GF-D8 (cell line): Measurements from ENCODE around the gene THSD4.
"Not testable (repeated sequence)": the region's sequence is repeated elsewhere in the genome, so short reads cannot be mapped to it uniquely, and the experiment has no call there.

Source experiments
- DNase-seq: peaks from one replicate; lab custom pipeline; 2025; lab: John Stamatoyannopoulos, UW

The THSD4 gene

GRCh38 chr15:71384501-71384900 lies 269.2 kb downstream of the THSD4 start:
- no peak for DNase-seq

GRCh38 chr15:71385026-71385425 lies 269.8 kb downstream of the THSD4 start:
- no peak for DNase-seq

GRCh38 chr15:71385457-71385856 lies 270.2 kb downstream of the THSD4 start:
- DNase-seq = no peak

GRCh38 chr15:71386005-71386404 lies 270.7 kb downstream of the THSD4 start:
- DNase-seq = no peak

- no peak for DNase-seq
These were observed 271.4 kb downstream of the THSD4 start for GRCh38 chr15:71386448-71387236.

- no peak for DNase-seq
These were observed 272.5 kb downstream of the THSD4 start for GRCh38 chr15:71387810-71388209.

- no peak for DNase-seq
These were observed 274.8 kb downstream of the THSD4 start for GRCh38 chr15:71390096-71390495.

GRCh38 chr15:71391421-71392088 lies 276.3 kb downstream of the THSD4 start:
- no peak for DNase-seq

GRCh38 chr15:71392861-71393283 lies 277.6 kb downstream of the THSD4 start:
- DNase-seq = no peak

- DNase-seq = no peak
These were observed 278.1 kb downstream of the THSD4 start for GRCh38 chr15:71393383-71393782.

- DNase-seq = no peak
These were observed 281.4 kb downstream of the THSD4 start for GRCh38 chr15:71396536-71397125.

- DNase-seq = no peak
These were observed 282.1 kb downstream of the THSD4 start for GRCh38 chr15:71397377-71397776.

- DNase-seq = no peak
These were observed 285.0 kb downstream of the THSD4 start for GRCh38 chr15:71400294-71400693.

- DNase-seq = not testable (repeated sequence)
These were observed 286.5 kb downstream of the THSD4 start for GRCh38 chr15:71401728-71402127.

GRCh38 chr15:71409541-71409940 lies 294.3 kb downstream of the THSD4 start:
- DNase-seq = no peak

- no peak for DNase-seq
These were observed 295.1 kb downstream of the THSD4 start for GRCh38 chr15:71410347-71410746.

GRCh38 chr15:71411538-71412482 lies 296.5 kb downstream of the THSD4 start:
- DNase-seq = no peak

GRCh38 chr15:71413419-71413818 lies 298.1 kb downstream of the THSD4 start:
- no peak for DNase-seq

- DNase-seq = no peak
These were observed 299.6 kb downstream of the THSD4 start for GRCh38 chr15:71414853-71415252.

- DNase-seq = no peak
These were observed 307.4 kb downstream of the THSD4 start for GRCh38 chr15:71422530-71423259.

GRCh38 chr15:71424765-71425164 lies 309.5 kb downstream of the THSD4 start:
- DNase-seq = no peak
